SK-N-MC (cell line): ENCODE results near the gene MRC1.

Source experiments
- EZH2 ChIP-seq: fragments of 200-600 bp; sonication (generic); IDR thresholded peaks from one replicate; pipeline ENCODE4 v1.6.1; 2017; ENCODE audit warnings: antibody characterized with exemption
- FOXP2 ChIP-seq: optimal IDR thresholded peaks from 2 replicates; pipeline ENCODE3; 2011; ENCODE audit warnings: mild to moderate bottlenecking, moderate library complexity; ENCODE audit not compliant: insufficient read depth; ENCODE audit errors: extremely low read length, control extremely low read depth
- POLR2AphosphoS5 ChIP-seq: IDR thresholded peaks from 2 replicates; pipeline ENCODE4 v1.6.1; 2012; ENCODE audit warnings: mild to moderate bottlenecking, low read depth, low read length, borderline replicate concordance

- TF ChIP-seq EZH2 (no peak), POLR2AphosphoS5 (no peak), FOXP2 (no peak)
Observed at GRCh38 chr10:17783751-17784150, 25.4 kb upstream of the MRC1 start.
